Measurements from ENCODE around the gene SLC12A5.

Gene SLC12A5

DNA sequence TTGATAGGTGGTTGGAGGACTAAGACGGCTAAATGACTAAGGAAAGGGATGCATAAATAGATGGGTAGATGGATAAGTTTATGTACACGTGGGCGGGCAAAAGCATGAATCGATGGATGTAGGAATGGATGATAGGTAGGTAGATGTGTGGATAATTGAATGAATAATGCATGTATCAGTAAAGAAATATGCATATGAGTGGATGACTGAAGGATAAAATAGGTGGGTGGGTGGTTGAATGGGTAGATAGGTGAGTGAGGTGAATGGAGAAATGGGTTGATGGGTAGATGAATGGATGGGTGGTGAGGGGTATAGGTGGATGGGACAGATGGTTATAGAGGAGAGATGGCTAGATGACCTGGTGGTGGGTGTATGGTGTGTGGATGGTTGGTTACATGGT, 20.2 kb downstream of the SLC12A5 start:
- Histone ChIP-seq H3K9ac (ENCODE audit: low read length) (no peak overlapping the region), H3K27me3 (ENCODE audit: control insufficient read depth in 1 of 2, insufficient read depth in 2 of 2, low read length in 2 of 2) (peaks cover 4 to 5% of the 10 kb centered on the region in 2 donors), H3K4me1 (ENCODE audit: insufficient read depth, low read length) (no peaks in the 10 kb centered on the region), H3K27ac (ENCODE audit: low read depth, low read length) (no peak overlapping the region), H3K36me3 (ENCODE audit: insufficient read depth, low read length) (no peaks in the 10 kb centered on the region), H3K4me3 (ENCODE audit: low read depth in 1 of 2, low read length in 2 of 2) (no peak overlapping the region), H3K9me3 (ENCODE audit: low read length) (no peaks in the 10 kb centered on the region)

DNA sequence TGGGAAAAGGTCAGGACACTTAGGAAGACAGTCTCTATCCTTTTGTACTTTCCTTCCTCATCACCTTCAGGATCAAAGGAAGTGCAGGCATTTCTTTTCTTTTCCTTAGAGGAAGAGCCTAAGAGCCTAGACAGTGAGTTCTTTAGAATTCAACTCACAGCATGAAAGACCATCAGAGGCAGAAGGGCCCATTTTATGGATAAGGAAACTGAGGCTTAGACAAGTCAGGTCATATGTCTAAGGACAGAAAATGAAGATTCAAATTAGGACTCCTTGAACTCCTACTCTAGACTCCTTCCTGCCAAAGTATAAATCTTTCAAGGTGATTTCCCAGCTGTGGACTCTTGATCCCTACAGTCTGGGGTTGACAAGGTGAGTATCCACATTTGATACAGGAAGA, 20.8 kb downstream of the SLC12A5 start:
- Histone ChIP-seq H3K4me1 (ENCODE audit: insufficient read depth, low read length) (no peaks in the 10 kb centered on the region), H3K36me3 (ENCODE audit: insufficient read depth, low read length) (no peaks in the 10 kb centered on the region), H3K9me3 (ENCODE audit: low read length) (no peaks in the 10 kb centered on the region), H3K4me3 (ENCODE audit: low read depth in 1 of 2, low read length in 2 of 2) (no peak overlapping the region), H3K9ac (ENCODE audit: low read length) (no peak overlapping the region), H3K27ac (ENCODE audit: low read depth, low read length) (no peak overlapping the region), H3K27me3 (ENCODE audit: control insufficient read depth in 1 of 2, insufficient read depth in 2 of 2, low read length in 2 of 2) (peaks cover 4 to 5% of the 10 kb centered on the region in 2 donors)

DNA sequence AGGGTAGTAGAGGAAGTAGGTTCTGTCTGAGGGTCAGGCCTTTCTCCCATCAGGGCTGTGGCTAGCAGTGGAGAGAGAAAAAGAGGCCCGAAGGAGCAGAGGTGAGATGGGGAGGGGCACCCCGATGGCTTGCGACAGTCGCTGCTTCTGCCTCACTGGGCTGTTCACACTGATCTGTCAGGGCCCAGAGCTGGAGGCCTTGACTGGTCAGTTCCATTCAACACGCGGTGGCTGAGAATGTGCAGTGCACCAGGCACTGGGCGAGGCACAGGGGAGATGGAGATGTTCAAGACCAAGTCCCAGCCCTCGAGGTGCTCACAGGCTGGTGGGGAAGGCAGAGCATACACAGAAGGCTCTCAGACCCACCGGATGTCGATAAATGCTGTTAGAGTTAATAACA, 21.4 kb downstream of the SLC12A5 start:
- H3K27me3 ChIP-seq (ENCODE audit: control insufficient read depth in 1 of 2, insufficient read depth in 2 of 2, low read length in 2 of 2), result peaks cover 0 to 4% of the 10 kb centered on the region in 2 donors
- H3K9me3 ChIP-seq (ENCODE audit: low read length), result no peaks in the 10 kb centered on the region
- no peak overlapping the region for H3K4me3 ChIP-seq (ENCODE audit: low read depth in 1 of 2, low read length in 2 of 2)
- no peak overlapping the region for H3K27ac ChIP-seq (ENCODE audit: low read depth, low read length)
- no peak overlapping the region for H3K9ac ChIP-seq (ENCODE audit: low read length)
- H3K4me1 ChIP-seq (ENCODE audit: insufficient read depth, low read length), result no peaks in the 10 kb centered on the region
- H3K36me3 ChIP-seq (ENCODE audit: insufficient read depth, low read length), result no peaks in the 10 kb centered on the region

DNA sequence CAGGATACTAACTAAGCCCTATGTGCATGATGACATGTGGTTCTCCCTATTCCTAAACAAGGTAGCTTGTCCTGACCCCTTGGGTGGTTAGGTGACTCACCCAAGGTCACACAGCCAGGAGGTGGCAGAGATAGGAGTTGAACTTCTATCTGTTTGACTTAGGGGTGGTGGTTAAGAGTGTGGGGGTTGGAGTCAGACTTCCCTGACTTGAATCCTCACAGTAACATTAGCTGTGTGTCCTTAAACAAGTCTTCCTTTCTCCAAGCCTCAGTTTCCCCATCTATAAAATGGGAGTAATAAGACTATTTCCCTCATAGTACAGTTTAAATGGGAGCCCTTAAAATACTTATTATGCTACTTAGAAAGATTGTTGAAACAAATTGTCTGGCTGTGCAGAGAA, 21.9 kb downstream of the SLC12A5 start:
- no peaks in the 10 kb centered on the region for H3K36me3 ChIP-seq (ENCODE audit: insufficient read depth, low read length)
- H3K27ac ChIP-seq (ENCODE audit: low read depth, low read length), result no peak overlapping the region
- no peak overlapping the region for H3K4me3 ChIP-seq (ENCODE audit: low read depth in 1 of 2, low read length in 2 of 2)
- no peaks in the 10 kb centered on the region for H3K4me1 ChIP-seq (ENCODE audit: insufficient read depth, low read length)
- H3K9ac ChIP-seq (ENCODE audit: low read length), result no peak overlapping the region
- peaks cover 1 to 4% of the 10 kb centered on the region in 2 donors for H3K27me3 ChIP-seq (ENCODE audit: control insufficient read depth in 1 of 2, insufficient read depth in 2 of 2, low read length in 2 of 2)
- no peaks in the 10 kb centered on the region for H3K9me3 ChIP-seq (ENCODE audit: low read length)

DNA sequence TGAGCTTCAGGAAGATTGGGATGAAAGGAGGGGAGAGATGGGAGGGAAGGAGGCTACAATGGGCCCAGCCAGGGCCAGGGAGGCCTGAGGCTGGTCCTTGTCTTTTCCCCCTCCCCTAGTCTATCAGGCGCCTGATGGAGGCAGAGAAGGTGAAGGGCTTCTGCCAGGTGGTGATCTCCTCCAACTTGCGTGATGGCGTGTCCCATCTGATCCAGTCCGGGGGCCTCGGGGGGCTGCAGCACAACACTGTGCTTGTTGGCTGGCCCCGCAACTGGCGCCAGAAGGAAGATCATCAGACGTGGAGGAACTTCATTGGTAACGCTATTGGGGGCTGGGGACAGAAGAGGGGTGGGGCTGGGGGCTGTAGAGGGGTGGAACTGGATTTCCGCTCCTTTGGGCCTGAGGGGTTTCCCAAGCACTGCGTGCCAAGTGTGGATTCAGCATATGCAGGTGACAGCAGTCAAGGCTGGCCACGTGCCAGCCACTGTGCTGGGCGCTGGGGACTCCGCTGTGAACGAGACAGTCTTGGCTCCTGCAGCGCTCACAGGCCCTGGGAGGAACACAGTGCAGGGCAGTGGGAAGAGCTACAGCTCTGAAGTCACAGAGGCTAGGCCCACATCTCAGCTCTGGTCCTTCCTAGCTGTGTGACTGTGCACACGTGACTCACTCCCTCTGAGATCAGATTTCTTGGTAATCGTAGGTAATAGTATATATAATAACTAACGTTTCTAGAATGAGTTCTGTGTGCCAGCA, 22.7 kb downstream of the SLC12A5 start:
- H3K4me1 ChIP-seq (ENCODE audit: insufficient read depth, low read length), result no peaks in the 10 kb centered on the region
- H3K27me3 ChIP-seq (ENCODE audit: control insufficient read depth in 1 of 2, insufficient read depth in 2 of 2, low read length in 2 of 2), result peaks cover 10 to 12% of the 10 kb centered on the region in 2 donors
- H3K9me3 ChIP-seq (ENCODE audit: low read length), result no peaks in the 10 kb centered on the region
- H3K9ac ChIP-seq (ENCODE audit: low read length), result no peak overlapping the region
- no peaks in the 10 kb centered on the region for H3K36me3 ChIP-seq (ENCODE audit: insufficient read depth, low read length)
- no peak overlapping the region for H3K4me3 ChIP-seq (ENCODE audit: low read depth in 1 of 2, low read length in 2 of 2)
- no peak overlapping the region for H3K27ac ChIP-seq (ENCODE audit: low read depth, low read length)

DNA sequence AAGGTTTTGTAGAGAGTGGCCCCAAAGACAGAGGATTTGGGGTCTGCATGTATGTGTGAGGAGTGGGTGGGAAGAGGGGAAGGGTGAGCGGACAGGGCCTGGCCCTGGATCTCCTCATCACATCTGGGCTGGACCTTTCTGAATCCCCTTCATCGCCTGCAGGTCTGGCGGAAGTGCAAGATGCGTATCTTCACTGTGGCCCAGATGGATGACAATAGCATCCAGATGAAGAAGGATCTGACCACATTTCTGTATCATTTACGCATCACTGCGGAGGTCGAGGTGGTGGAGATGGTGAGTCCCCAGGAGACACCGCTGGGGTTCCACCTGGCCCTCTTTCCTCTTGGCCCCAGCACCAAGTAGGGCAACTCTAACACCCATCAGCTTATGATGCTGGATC, 24.4 kb downstream of the SLC12A5 start:
- H3K27ac ChIP-seq (ENCODE audit: low read depth, low read length), result no peak overlapping the region
- no peaks in the 10 kb centered on the region for H3K36me3 ChIP-seq (ENCODE audit: insufficient read depth, low read length)

DNA sequence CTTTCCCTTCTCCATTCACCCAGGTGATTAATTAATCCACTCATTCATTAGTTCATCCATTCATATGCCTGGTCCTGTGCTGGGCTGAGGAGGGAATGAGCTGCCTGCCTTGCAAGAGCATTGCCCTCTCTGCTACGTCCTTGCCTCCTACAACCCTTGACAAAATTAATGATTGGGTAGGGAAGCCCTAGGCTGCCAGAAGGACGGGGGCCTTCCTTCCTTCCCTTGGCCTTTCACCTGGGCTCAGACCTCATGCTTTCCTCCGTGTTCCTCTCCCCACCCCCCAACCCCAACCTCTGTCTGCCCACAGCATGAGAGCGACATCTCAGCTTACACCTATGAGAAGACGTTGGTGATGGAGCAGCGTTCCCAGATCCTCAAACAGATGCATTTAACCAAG, 25.6 kb downstream of the SLC12A5 start:
- Histone ChIP-seq H3K27me3 (ENCODE audit: control insufficient read depth in 1 of 2, insufficient read depth in 2 of 2, low read length in 2 of 2) (peaks cover 11 to 31% of the 10 kb centered on the region in 2 donors), H3K4me1 (ENCODE audit: insufficient read depth, low read length) (peaks cover 10% of the 10 kb centered on the region), H3K27ac (ENCODE audit: low read depth, low read length) (no peak overlapping the region), H3K9ac (ENCODE audit: low read length) (no peak overlapping the region), H3K9me3 (ENCODE audit: low read length) (no peaks in the 10 kb centered on the region), H3K36me3 (ENCODE audit: insufficient read depth, low read length) (peaks cover 2% of the 10 kb centered on the region), H3K4me3 (ENCODE audit: low read depth in 1 of 2, low read length in 2 of 2) (no peak overlapping the region)

More for the DNA sequence above, 24.4 kb downstream of the SLC12A5 start:
- H3K27me3 ChIP-seq (ENCODE audit: control insufficient read depth in 1 of 2, insufficient read depth in 2 of 2, low read length in 2 of 2), result peaks cover 15 to 26% of the 10 kb centered on the region in 2 donors
- H3K9ac ChIP-seq (ENCODE audit: low read length), result no peak overlapping the region
- no peak overlapping the region for H3K4me3 ChIP-seq (ENCODE audit: low read depth in 1 of 2, low read length in 2 of 2)
- H3K9me3 ChIP-seq (ENCODE audit: low read length), result no peaks in the 10 kb centered on the region
- H3K4me1 ChIP-seq (ENCODE audit: insufficient read depth, low read length), result peaks cover 6% of the 10 kb centered on the region

DNA sequence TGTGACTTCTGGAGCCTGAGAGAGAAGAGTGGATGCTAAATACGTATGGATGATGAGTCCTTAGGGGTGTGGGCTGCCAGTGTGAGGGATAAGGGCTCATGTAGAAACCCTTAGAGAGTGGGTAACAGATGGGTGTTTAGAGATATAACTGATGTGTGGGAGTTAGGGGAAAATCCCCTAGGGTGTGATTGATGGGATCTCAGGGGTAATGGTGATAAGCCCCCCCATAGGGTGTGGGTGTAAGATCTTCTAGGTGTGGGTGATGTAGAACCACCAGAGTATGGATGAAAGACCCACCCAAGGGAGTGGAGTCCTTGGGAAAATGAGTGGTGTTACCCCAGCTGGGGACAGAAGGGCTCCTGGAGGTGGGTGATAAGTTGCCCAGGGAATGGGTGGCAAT, 26.3 kb downstream of the SLC12A5 start:
- no peak overlapping the region for H3K27ac ChIP-seq (ENCODE audit: low read depth, low read length)

DNA sequence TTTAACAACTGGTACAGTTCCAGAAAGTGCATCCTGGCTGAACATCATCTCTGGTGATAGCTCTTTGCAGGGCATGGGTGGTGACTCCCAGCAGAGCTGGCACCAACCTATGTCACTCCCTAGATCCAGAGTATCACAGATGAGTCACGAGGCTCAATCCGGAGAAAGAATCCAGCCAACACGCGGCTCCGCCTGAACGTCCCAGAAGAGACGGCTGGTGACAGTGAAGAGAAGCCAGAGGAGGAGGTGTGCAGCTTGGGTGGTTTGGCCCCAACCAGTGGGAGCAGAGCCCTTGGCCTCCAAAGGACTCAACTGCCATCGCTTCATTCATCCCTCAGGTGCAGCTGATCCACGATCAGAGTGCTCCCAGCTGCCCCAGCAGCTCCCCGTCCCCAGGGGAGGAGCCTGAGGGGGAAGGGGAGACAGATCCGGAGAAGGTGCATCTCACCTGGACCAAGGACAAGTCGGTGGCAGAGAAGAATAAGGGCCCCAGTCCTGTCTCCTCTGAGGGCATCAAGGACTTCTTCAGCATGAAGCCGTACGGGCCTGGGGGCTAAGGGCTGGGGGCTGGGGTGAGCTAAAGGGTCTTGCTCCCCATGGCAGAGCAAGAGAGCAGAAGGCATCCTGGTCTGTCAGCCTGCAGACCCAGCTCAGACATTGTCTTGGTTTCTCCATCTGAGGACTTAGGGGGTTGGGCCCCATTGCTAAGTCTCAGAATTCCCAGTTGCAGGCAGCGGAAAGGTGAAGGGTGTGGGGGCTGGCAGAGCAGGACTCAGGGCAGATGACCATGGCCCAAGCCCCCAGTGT, 27.2 kb downstream of the SLC12A5 start:
- Histone ChIP-seq H3K36me3 (ENCODE audit: insufficient read depth, low read length) (peaks cover 17% of the 10 kb centered on the region), H3K4me3 (ENCODE audit: low read depth in 1 of 2, low read length in 2 of 2) (no peak overlapping the region), H3K27me3 (ENCODE audit: control insufficient read depth in 1 of 2, insufficient read depth in 2 of 2, low read length in 2 of 2) (peaks cover 11 to 31% of the 10 kb centered on the region in 2 donors), H3K9me3 (ENCODE audit: low read length) (no peaks in the 10 kb centered on the region), H3K9ac (ENCODE audit: low read length) (no peak overlapping the region), H3K4me1 (ENCODE audit: insufficient read depth, low read length) (peaks cover 10% of the 10 kb centered on the region), H3K27ac (ENCODE audit: low read depth, low read length) (no peak overlapping the region)

More for the DNA sequence above, 26.3 kb downstream of the SLC12A5 start:
- Histone ChIP-seq H3K9ac (ENCODE audit: low read length) (no peak overlapping the region), H3K4me1 (ENCODE audit: insufficient read depth, low read length) (peaks cover 10% of the 10 kb centered on the region), H3K36me3 (ENCODE audit: insufficient read depth, low read length) (peaks cover 9% of the 10 kb centered on the region), H3K9me3 (ENCODE audit: low read length) (no peaks in the 10 kb centered on the region), H3K27me3 (ENCODE audit: control insufficient read depth in 1 of 2, insufficient read depth in 2 of 2, low read length in 2 of 2) (peaks cover 11 to 31% of the 10 kb centered on the region in 2 donors), H3K4me3 (ENCODE audit: low read depth in 1 of 2, low read length in 2 of 2) (no peak overlapping the region)

DNA sequence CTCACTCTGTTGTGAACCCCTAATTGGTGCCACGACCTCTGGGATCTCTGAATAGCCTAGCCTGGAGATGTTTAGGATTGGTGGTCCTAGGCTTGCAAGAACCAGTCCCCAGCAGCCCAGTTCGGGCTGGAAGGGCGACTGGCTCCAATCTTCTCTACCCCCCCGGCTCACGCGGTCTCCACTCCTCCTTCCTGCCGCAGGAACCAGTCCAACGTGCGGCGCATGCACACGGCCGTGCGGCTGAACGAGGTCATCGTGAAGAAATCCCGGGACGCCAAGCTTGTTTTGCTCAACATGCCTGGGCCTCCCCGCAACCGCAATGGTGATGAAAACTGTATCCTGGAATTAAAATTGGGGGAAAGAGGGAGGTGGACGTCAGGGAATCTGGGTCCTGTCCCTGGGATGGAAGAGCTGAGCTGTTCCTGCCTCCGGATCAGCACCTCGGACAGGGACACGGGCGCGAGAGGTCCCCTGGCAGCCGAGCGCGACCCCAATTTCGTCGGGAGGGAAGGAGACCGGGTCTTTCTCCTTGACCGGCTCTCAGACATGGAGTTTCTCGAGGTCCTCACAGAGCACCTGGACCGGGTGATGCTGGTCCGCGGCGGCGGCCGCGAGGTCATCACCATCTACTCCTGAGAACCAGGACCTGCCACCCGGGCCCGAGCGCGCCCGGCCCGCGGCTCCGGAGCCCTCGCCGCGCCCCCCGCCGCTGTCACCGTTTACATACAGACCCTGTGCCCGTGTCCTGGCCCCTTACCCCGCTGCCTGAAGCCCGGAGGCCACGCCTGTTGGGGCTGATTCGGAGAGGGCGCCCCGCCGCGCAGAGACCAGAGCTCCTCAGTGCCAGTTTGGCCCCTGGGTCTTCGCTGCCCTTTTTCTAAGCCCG, 28.2 kb downstream of the SLC12A5 start:
- H3K27me3 ChIP-seq (ENCODE audit: control insufficient read depth in 1 of 2, insufficient read depth in 2 of 2, low read length in 2 of 2), result peaks cover 11 to 31% of the 10 kb centered on the region in 2 donors
- H3K36me3 ChIP-seq (ENCODE audit: insufficient read depth, low read length), result peaks cover 26% of the 10 kb centered on the region
- no peaks in the 10 kb centered on the region for H3K9me3 ChIP-seq (ENCODE audit: low read length)
- no peak overlapping the region for H3K4me3 ChIP-seq (ENCODE audit: low read depth in 1 of 2, low read length in 2 of 2)
- peaks cover 10% of the 10 kb centered on the region for H3K4me1 ChIP-seq (ENCODE audit: insufficient read depth, low read length)
- no peak overlapping the region for H3K27ac ChIP-seq (ENCODE audit: low read depth, low read length)
- H3K9ac ChIP-seq (ENCODE audit: low read length), result no peak overlapping the region

Data from muscle layer of colon (tissue), 2 donors.